ENCODE results near the gene BRPF3.
"Not testable (repeated sequence)": the region's sequence is repeated elsewhere in the genome, so short reads cannot be mapped to it uniquely, and the experiment has no call there.

The BRPF3 gene

GRCh38 chr6:36200998-36201596, 4.6 kb downstream of the BRPF3 start:
- no peak for DNase-seq

GRCh38 chr6:36201612-36202011, 5.1 kb downstream of the BRPF3 start:
- no peak for DNase-seq

DNA sequence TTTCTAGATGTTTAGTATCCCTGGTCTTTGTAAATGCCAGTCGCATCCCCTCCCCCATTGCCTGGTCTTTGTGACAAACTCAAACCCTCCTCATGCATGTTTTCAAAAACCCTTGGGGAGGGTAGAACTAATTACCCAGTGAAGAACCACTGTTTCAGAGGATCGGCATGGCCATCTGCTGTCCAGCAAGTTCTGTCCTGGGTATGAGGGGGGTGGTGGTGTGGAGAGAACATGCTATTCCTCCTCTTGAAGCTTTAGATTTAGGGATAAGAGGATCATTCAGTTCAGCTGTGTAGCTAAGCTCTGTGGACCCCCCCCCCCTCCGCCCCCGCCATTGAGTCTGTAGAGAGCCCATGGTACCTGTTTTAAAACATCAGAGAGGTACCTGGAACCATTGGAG, 5.6 kb downstream of the BRPF3 start:
- no peak for DNase-seq

- DNase-seq = no peak
Observed at GRCh38 chr6:36204068-36204753, 7.7 kb downstream of the BRPF3 start.

DNA sequence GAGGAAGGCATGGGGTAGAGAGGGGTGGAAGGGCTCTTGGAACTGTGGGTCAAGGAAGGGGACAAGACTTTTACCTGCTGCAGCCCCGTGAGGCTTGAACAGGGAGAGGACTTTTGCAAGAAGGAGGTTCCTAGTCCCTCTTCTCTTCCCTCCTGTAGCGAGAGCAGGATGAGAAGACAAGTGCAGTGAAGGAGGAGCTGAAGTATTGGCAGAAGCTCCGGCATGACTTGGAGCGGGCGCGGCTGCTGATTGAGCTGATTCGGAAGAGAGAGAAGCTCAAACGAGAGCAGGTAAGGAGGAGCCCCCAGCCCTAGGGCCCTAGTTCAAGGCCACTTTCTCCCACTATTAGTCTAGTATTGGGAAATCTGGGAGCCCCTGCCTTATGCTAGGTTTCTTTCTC, 10.6 kb downstream of the BRPF3 start:
- no peak for DNase-seq

- DNase-seq = no peak
Observed at GRCh38 chr6:36209606-36210005, 13.1 kb downstream of the BRPF3 start.

GRCh38 chr6:36210182-36210581, 13.6 kb downstream of the BRPF3 start:
- no peak for DNase-seq

DNA sequence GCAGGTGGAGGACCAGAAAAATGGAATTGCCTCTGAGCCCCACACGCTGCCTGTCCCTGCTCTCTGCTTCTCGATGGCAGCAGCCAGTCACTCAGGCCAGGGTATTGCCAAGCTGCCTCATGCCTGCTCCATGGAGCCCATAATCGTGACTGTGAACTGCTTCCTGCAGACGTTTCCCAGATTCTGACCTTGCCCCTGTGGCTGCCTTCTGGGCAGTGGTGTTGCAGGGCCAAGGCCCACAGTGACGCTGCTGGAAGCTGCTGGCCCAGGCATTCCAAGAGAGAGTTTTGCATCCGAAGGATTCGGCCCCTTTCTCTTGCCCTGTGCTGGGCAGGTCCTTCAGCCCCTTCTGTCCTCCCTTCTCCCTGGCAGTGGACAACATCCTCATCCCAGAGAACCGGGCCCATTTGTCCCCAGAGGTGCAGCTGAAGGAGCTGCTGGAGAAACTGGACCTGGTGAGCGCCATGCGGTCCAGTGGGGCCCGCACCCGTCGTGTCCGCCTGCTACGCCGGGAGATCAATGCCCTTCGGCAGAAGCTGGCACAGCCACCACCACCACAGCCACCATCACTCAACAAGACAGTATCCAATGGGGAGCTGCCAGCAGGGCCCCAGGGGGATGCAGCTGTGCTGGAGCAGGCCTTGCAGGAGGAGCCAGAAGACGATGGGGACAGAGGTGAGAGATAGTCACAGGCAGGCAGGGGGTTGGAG, 14.5 kb downstream of the BRPF3 start:
- DNase-seq = no peak

DNA sequence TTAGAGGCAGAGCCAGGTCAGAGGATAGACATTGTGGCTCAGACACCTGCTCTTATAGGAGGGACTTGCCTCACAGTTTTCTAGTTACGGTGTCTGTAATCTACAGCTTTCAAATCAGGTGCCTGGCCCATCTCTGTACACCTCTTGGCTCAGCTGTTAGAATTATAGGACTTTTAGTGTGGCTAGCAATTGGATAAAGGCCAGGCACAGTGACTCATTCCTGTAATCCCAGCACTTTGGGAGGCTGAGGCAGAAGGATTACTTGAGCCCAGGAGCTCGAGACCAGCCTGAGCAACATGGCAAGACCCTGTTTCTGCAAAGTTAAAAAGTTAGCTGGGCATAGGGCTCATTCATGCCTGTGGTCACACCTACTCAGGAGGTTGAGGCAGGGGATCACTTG, 20.0 kb downstream of the BRPF3 start:
- DNase-seq = no peak

- no peak for DNase-seq
Observed at GRCh38 chr6:36217188-36217587, 20.6 kb downstream of the BRPF3 start.

- DNase-seq = no peak
Observed at GRCh38 chr6:36217946-36218345, 21.4 kb downstream of the BRPF3 start.

GRCh38 chr6:36218516-36218915, 22.0 kb downstream of the BRPF3 start:
- not testable (repeated sequence) for DNase-seq

GRCh38 chr6:36219081-36219480, 22.5 kb downstream of the BRPF3 start:
- no peak for DNase-seq

DNA sequence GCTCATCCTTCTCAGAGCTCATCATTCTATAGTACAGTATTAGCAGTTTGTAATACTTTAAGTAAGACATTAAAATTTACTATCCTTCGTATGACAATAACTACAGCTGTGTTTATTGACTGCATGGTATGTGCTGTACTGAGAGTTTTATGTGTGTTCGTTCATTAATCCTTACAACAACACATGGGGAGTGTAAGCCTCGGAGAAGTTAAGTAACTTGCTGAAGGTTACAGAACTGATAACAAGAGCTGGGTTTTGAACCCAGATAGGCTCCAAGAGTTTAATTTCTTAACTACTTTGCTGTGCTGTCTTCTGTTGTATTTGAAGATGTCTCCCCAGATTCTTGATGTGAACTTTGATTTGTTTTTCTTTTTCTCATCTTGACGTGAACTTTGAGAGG, 23.7 kb downstream of the BRPF3 start:
- DNase-seq = no peak

DNA sequence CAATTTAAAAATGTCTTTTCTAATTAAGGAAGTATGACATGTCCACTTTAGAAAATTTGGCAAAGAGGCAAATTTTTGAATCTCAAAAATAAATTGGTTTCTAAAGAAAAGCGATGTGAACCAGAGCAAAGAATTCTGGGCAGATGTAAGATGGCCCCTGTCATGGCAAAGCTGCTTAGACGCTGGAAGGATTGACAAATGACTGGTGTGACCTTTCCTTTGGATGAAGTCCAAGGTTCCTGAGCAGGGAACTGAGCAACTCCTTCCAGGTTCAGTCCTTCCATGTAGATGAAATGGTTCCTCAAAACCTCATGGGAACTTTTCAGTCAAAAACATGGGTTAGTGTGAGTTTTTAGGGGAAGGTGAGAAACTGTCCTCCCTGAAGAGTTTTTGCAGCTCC, 25.1 kb downstream of the BRPF3 start:
- no peak for DNase-seq

DNA sequence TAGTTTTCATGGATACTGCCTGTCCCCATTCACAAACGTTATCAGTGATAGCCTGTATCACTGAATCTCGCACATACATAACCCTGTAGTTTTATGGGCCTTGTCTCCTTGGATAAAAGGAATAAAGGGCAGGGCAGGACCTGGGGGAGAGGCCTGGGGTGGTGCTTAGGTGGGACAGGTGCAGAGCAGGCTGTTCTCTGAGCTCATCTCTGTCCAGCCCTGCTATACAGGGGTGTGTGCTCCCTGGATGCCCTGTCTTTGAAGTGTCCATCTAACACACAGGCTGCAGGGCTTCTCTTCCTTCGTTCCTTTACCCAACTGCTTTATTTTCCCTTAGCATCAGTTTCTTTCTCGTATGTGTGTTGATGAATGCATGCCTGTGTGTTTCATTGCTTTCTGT, 26.4 kb downstream of the BRPF3 start:
- DNase-seq = no peak

DNA sequence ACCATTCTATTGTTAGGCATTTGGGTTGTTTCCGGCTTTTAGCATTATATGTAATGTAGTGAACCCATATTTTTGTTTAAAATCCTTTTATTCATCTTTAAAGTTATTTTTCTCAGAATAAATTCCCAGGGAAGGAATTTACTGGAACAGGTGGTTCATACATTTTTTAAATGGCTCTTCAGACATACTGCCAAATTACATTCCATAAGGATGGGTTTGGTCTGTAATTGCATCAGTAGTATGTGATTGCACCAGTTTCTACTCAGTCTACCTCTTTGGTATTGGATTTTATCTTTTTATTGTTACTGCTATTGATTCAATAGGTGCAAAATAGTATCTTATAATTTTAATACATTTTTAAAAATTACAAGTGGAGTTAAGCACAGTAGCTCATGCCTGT, 27.2 kb downstream of the BRPF3 start:
- DNase-seq = no peak

DNA sequence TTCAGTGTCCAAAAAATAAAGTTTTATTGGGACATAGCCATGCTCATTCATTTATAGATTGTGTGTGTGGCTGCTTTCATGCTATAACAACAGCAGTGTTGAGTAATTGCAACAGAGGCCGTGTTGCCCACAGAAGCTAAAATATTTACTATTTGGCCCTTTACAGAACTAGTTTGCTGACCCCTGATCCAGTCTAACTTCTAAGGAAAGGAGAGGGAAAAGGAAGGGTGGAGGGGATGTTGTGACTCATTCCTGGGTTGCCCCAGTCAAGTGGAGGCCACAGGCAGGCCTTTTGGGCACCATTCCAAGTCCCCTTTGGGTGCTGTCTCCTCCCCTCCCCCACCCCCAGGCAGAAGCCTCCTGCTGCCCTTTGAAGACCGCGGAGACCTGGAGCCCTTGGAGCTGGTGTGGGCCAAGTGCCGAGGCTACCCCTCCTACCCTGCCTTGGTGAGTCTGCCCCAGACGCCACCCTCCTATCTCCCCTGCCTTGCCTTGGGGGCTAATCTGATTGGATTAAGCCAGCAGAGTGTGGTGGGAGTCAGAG, 28.4 kb downstream of the BRPF3 start:
- no peak for DNase-seq

DNA sequence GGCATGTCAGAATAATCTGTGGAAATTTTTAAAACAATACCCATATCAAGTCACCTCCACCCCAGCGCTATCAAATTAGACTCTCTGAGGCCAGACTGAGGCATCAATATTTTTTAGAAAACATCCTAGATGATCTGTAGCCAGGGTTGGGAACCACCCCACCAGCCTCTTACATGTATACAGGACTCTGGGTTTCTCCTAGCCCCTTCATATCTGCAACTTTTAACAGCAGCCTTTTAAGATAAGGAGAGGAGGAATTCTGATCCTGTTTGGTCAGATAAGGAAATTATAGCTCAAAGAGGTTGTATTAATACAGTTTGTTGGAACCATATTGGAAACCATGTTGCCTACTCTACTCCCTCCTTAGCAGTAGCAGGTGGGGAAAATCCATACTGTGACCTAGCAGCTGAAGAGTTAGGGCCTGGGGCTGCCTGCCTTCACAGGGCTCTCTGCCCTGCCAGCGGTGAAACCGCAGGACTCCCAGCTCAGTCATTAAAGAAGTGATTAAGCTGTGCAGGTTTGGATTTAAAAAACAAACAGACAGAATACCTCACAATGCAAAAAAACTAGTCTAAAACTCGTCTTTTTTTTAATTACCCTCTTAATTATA, 30.0 kb downstream of the BRPF3 start:
- DNase-seq = no peak

DNA sequence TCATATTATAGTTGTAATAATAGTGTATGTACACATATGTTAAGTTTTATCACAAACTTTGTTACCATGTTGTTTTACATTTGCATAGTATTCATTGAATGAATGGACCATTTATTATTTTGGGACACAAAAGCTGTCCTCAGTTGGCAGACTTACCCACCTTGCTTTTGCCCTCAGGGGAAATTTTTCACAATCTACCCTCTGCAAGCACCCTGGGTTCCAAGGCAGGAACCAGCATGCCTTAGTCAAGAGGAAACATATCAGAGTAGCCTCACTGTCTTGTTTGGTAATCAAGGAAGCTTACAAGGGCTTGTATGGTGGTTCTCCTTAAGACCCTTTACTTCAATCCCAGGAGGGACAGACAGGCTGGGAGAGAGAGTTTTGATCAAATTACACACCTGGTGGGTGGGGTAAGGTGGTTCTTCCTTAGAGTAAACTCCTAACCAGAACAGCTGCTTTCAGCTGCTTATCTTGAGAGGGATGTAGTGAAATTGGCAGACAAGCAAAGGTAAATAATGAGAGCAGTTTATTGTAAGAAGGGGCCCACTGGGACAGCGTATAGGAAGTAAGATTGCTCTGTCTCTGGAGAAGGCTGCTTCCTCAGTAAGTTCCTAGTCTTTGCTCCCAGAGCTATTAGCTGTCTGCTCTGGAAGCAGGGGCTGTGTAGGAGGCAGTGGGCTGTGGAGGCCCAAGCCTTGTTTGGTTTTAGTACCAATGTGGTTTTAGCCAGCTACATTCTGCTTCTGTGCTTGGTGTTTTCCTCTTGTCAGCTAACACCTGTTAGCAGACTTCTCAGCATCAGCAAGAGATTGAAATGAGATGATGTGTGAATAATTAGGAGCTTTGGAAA, 31.1 kb downstream of the BRPF3 start:
- DNase-seq = peak; percentile 61

- DNase-seq = no peak
Observed at GRCh38 chr6:36229223-36229622, 32.7 kb downstream of the BRPF3 start.

DNA sequence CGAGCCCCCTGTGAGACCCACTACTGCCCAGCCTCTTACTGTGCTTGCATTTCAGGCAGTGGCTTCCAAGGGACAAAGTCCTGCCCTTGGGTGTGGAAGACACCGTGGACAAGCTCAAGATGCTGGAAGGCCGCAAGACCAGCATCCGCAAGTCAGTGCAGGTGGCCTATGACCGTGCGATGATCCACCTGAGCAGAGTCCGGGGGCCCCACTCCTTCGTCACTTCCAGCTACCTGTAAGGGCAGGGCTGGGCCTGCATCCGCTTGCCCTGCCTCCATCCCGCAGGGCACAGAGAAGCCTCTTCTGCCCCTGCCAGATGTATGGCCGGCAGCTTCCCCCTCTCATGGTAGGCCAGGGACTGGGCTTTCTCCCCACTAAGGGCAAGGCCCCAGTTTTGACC, 33.8 kb downstream of the BRPF3 start:
- DNase-seq = no peak

- no peak for DNase-seq
Observed at GRCh38 chr6:36232172-36232571, 35.6 kb downstream of the BRPF3 start.
